Activated CD4-positive, alpha-beta memory T cell treated with anti-CD3 and anti-CD28 coated beads, Interleukin-2, amount 10 ng/mL, durations not matched to agents 7 days and 5 days (primary cell): ENCODE results near the gene KPTN. TPM values are rescaled to one million over a fixed set of nuclear protein-coding genes. Genes with fewer than 3 reads are reported as not detected.

Experiments
- CTCF ChIA-PET: fragments of 350-600 bp; sonication (Branson Sonifier 250); formaldehyde crosslinking; loops from one replicate; lab custom pipeline; 2021; ENCODE audit warnings: antibody characterized with exemption, inconsistent platforms; lab: Charles Lee
- POLR2A ChIA-PET: fragments of 350-600 bp; sonication (Branson Sonifier 250); formaldehyde crosslinking; loops from one replicate; lab custom pipeline; 2021; ENCODE audit warnings: antibody characterized with exemption; lab: Charles Lee
- DNase-seq: peaks from one replicate; pipeline ENCODE4 v3.0.0-alpha.2; 2020
- H3K27ac Mint-ChIP-seq: one replicate; pipeline ENCODE4 v1.8.0; 2021; ENCODE audit warnings: mild to moderate bottlenecking, mixed read lengths
- H3K27me3 Mint-ChIP-seq: one replicate; pipeline ENCODE4 v1.8.0; 2021; ENCODE audit warnings: mixed read lengths
- H3K36me3 Mint-ChIP-seq: one replicate; pipeline ENCODE4 v1.8.0; 2021; ENCODE audit warnings: low read depth, mixed read lengths
- H3K4me1 Mint-ChIP-seq: one replicate; pipeline ENCODE4 v1.8.0; 2021; ENCODE audit warnings: mixed read lengths
- H3K4me3 Mint-ChIP-seq: one replicate; pipeline ENCODE4 v1.8.0; 2021; ENCODE audit warnings: mild to moderate bottlenecking, mixed read lengths
- H3K9me3 Mint-ChIP-seq: one replicate; pipeline ENCODE4 v1.8.0; 2021; ENCODE audit warnings: mixed read lengths
- total RNA-seq, 2 experiments: library from RNA; stranded (reverse); gene quantifications; one replicate each; pipeline ENCODE4 v1.2.3, GENCODE V29; 2021

The KPTN gene
- 1 to 10 TPM; 6.6 to 7.7 TPM for total RNA-seq

GRCh38 chr19:47483800-47484690 lies at the start of gene KPTN:
KPTN (minus strand) TSS chr19:47484219; CDS start chr19:47484160, 59 bp downstream.
- peak within 1 kb of the TSS; percentile 96 for H3K4me3 Mint-ChIP-seq
- H3K4me1 Mint-ChIP-seq: peaks cover 34% of the 10 kb centered on the region
- peak; percentile 91 for DNase-seq
- CTCF ChIA-PET: interaction anchor here (0.7 to 3.3 kb wide), 28 partner anchors 8 to 880 kb away, joined by 3 to 33 read pairs (median 5); partner anchors contain the start of genes DHX34, NAPA, NOP53 and SYNGR4
- H3K27ac Mint-ChIP-seq: peak within 1 kb of the TSS; percentile 94
- H3K27me3 Mint-ChIP-seq: no peaks in the 10 kb centered on the region
- H3K9me3 Mint-ChIP-seq: no peaks in the 10 kb centered on the region
- H3K36me3 Mint-ChIP-seq: peaks cover 11% of the 10 kb centered on the region
- POLR2A ChIA-PET: interaction anchor here (0.6 to 3.0 kb wide), 18 partner anchors 9 to 687 kb away, joined by 3 to 20 read pairs (median 5); partner anchors contain the start of genes BICRA, INAFM1, NAPA and NOP53

- Mint-ChIP-seq H3K36me3 (no peaks in the 10 kb centered on the region), H3K27me3 (peaks cover 2% of the 10 kb centered on the region), H3K4me1 (no peaks in the 10 kb centered on the region), H3K9me3 (no peaks in the 10 kb centered on the region), H3K27ac (no peak overlapping the region), H3K4me3 (no peak overlapping the region)
- POLR2A ChIA-PET: interaction anchor here (1.3 kb wide), 1 partner anchor 68 kb away, joined by 5 read pairs; no protein-coding TSS in a partner anchor
- CTCF ChIA-PET: interaction anchor here (0.6 to 1.8 kb wide), 2 partner anchors 14 to 16 kb away, joined by 4 to 6 read pairs; partner anchors contain the start of gene NAPA
- no peak for DNase-seq
Measured at GRCh38 chr19:47531640-47532387, 47.8 kb upstream of the KPTN start.

- no peaks in the 10 kb centered on the region for H3K4me1 Mint-ChIP-seq
- ChIA-PET CTCF (interaction anchor here (1.1 to 2.5 kb wide), 2 partner anchors 13 to 184 kb away, joined by 3 to 7 read pairs; partner anchors contain the start of gene EHD2), POLR2A (interaction anchor here (1.4 to 1.6 kb wide), 2 partner anchors 11 to 13 kb away, joined by 3 to 6 read pairs; partner anchors contain the start of gene NAPA)
- DNase-seq: no peak
- no peaks in the 10 kb centered on the region for H3K36me3 Mint-ChIP-seq
- no peak overlapping the region for H3K4me3 Mint-ChIP-seq
- H3K9me3 Mint-ChIP-seq: no peaks in the 10 kb centered on the region
- H3K27me3 Mint-ChIP-seq: peaks cover 2% of the 10 kb centered on the region
- H3K27ac Mint-ChIP-seq: no peak overlapping the region
Measured at GRCh38 chr19:47529018-47529742, 45.2 kb upstream of the KPTN start.

GRCh38 chr19:47526798-47527197 lies 42.8 kb upstream of the KPTN start:
- Mint-ChIP-seq H3K36me3 (no peaks in the 10 kb centered on the region), H3K4me1 (peaks cover 8% of the 10 kb centered on the region), H3K27me3 (peaks cover 10% of the 10 kb centered on the region), H3K4me3 (no peak overlapping the region), H3K9me3 (no peaks in the 10 kb centered on the region), H3K27ac (no peak overlapping the region)
- DNase-seq: no peak
- ChIA-PET POLR2A (no interaction called here), CTCF (no interaction called here)

GRCh38 chr19:47523473-47523872 lies 39.5 kb upstream of the KPTN start:
- H3K4me1 Mint-ChIP-seq: peaks cover 27% of the 10 kb centered on the region
- H3K9me3 Mint-ChIP-seq: no peaks in the 10 kb centered on the region
- CTCF ChIA-PET: interaction anchor here (0.7 kb wide), 1 partner anchor 10 kb away, joined by 3 read pairs; no protein-coding TSS in a partner anchor
- no peak overlapping the region for H3K4me3 Mint-ChIP-seq
- POLR2A ChIA-PET: interaction anchor here (1.6 kb wide), 1 partner anchor 8 kb away, joined by 4 read pairs; the partner anchor contains the start of gene NAPA
- DNase-seq: no peak
- H3K36me3 Mint-ChIP-seq: no peaks in the 10 kb centered on the region
- H3K27ac Mint-ChIP-seq: no peak overlapping the region
- peaks cover 12% of the 10 kb centered on the region for H3K27me3 Mint-ChIP-seq

GRCh38 chr19:47521473-47522180 lies 37.6 kb upstream of the KPTN start:
- Mint-ChIP-seq H3K36me3 (no peaks in the 10 kb centered on the region), H3K9me3 (no peaks in the 10 kb centered on the region), H3K27ac (no peak overlapping the region), H3K27me3 (peaks cover 12% of the 10 kb centered on the region), H3K4me3 (no peak overlapping the region), H3K4me1 (peaks cover 45% of the 10 kb centered on the region)
- DNase-seq: no peak
- ChIA-PET CTCF (interaction anchor here (2.6 kb wide), 1 partner anchor 37 kb away, joined by 5 read pairs; the partner anchor contains the start of gene KPTN), POLR2A (interaction anchor here (1.6 kb wide), 1 partner anchor 86 kb away, joined by 8 read pairs; the partner anchor contains the start of gene BICRA)

- DNase-seq: no peak
- Mint-ChIP-seq H3K9me3 (no peaks in the 10 kb centered on the region), H3K36me3 (no peaks in the 10 kb centered on the region), H3K27me3 (peaks cover 12% of the 10 kb centered on the region), H3K27ac (no peak overlapping the region), H3K4me3 (no peak overlapping the region), H3K4me1 (peaks cover 52% of the 10 kb centered on the region)
- CTCF ChIA-PET: interaction anchor here (2.6 kb wide), 1 partner anchor 36 kb away, joined by 5 read pairs; the partner anchor contains the start of gene KPTN
- POLR2A ChIA-PET: interaction anchor here (1.3 kb wide), 1 partner anchor 80 kb away, joined by 3 read pairs; no protein-coding TSS in a partner anchor
Measured at GRCh38 chr19:47520839-47521238, 36.8 kb upstream of the KPTN start.

GRCh38 chr19:47520343-47520806 lies 36.4 kb upstream of the KPTN start:
- Mint-ChIP-seq H3K4me3 (no peak overlapping the region), H3K36me3 (no peaks in the 10 kb centered on the region), H3K27me3 (peaks cover 12% of the 10 kb centered on the region), H3K9me3 (no peaks in the 10 kb centered on the region), H3K4me1 (peaks cover 57% of the 10 kb centered on the region), H3K27ac (no peak overlapping the region)
- POLR2A ChIA-PET: interaction anchor here (1.3 kb wide), 1 partner anchor 80 kb away, joined by 3 read pairs; no protein-coding TSS in a partner anchor
- CTCF ChIA-PET: no interaction called here
- DNase-seq: no peak

- no peak for DNase-seq
- H3K4me3 Mint-ChIP-seq: no peak overlapping the region
- peaks cover 9% of the 10 kb centered on the region for H3K27me3 Mint-ChIP-seq
- no peak overlapping the region for H3K27ac Mint-ChIP-seq
- ChIA-PET CTCF (interaction anchor here (0.6 to 1.5 kb wide), 3 partner anchors 35 to 170 kb away, joined by 3 to 4 read pairs (median 3); partner anchors contain the start of genes DHX34 and KPTN), POLR2A (interaction anchor here (0.9 to 8.4 kb wide), 3 partner anchors 11 to 82 kb away, joined by 3 to 87 read pairs (median 3); no protein-coding TSS in a partner anchor)
- H3K36me3 Mint-ChIP-seq: peaks cover 12% of the 10 kb centered on the region
- H3K9me3 Mint-ChIP-seq: no peaks in the 10 kb centered on the region
- H3K4me1 Mint-ChIP-seq: peaks cover 68% of the 10 kb centered on the region
Measured at GRCh38 chr19:47518854-47519253, 34.8 kb upstream of the KPTN start.

GRCh38 chr19:47518139-47518538 lies 34.1 kb upstream of the KPTN start:
- H3K9me3 Mint-ChIP-seq: no peaks in the 10 kb centered on the region
- H3K4me1 Mint-ChIP-seq: peaks cover 73% of the 10 kb centered on the region
- no peak overlapping the region for H3K4me3 Mint-ChIP-seq
- ChIA-PET CTCF (interaction anchor here (0.6 to 1.5 kb wide), 3 partner anchors 34 to 169 kb away, joined by 3 to 4 read pairs (median 3); partner anchors contain the start of genes DHX34 and KPTN), POLR2A (interaction anchor here (0.9 to 8.4 kb wide), 3 partner anchors 11 to 83 kb away, joined by 3 to 87 read pairs (median 3); no protein-coding TSS in a partner anchor)
- H3K27me3 Mint-ChIP-seq: peaks cover 3% of the 10 kb centered on the region
- peak overlapping the region; percentile 64 for H3K27ac Mint-ChIP-seq
- peak; percentile 65 for DNase-seq
- H3K36me3 Mint-ChIP-seq: peaks cover 12% of the 10 kb centered on the region
